GM18508 (cell line): Measurements from ENCODE around the gene OSBPL3.

Source experiments
- ATAC-seq: cut with Tn5 transposase; IDR thresholded peaks from one replicate; pipeline ENCODE4 v1.9.1; 2021; ENCODE audit warnings: moderate number of reproducible peaks; ENCODE audit not compliant: insufficient read depth, unreplicated experiment

OSBPL3 gene

GRCh38 chr7:24751484-24751883, 228.5 kb downstream of the OSBPL3 start:
- ATAC-seq = no peak

- ATAC-seq = no peak
Observed at GRCh38 chr7:24750441-24751055, 229.4 kb downstream of the OSBPL3 start.

- ATAC-seq = no peak
Observed at GRCh38 chr7:24748521-24748920, 231.5 kb downstream of the OSBPL3 start.
